ENCODE results near the gene CRIP2. TPM values are rescaled to one million over a fixed set of nuclear protein-coding genes. Genes with fewer than 3 reads are reported as not detected.

The CRIP2 gene
- total and polyA plus RNA-seq, 2 donors (not counting 3 experiments of a cell fraction or from before 2014, with no cell fraction given) = 322 to 954 TPM

GRCh38 chr14:105432657-105433056 is 42.0 kb upstream of the CRIP2 start:
- no peak overlapping the region for H3K4me2 ChIP-seq (ENCODE audit: insufficient read depth, low read length)
- H3K4me1 ChIP-seq (ENCODE audit: control insufficient read depth, extremely low read depth, insufficient read depth, low read length) = peaks cover 44% of the 10 kb centered on the region
- dilution Hi-C loops (cut with MboI; ENCODE audit: extremely low pct_ligation_motif_present, low sequenced_read_pairs) = no loop called here
- DNase-seq (ENCODE audit: low read depth, low spot score) (no peak), FAIRE-seq (no peak)
- H2AFZ ChIP-seq (ENCODE audit: low read depth, low read length) = no peak overlapping the region
- ChIA-PET POLR2A (no interaction called here), CTCF (interaction anchor here (4.7 kb wide), 1 partner anchor 48 kb away, joined by 23 read pairs; no protein-coding TSS in a partner anchor)
- H3K9ac ChIP-seq (replicated peaks; ENCODE audit: extremely low read depth, insufficient read depth, low read length) = no peak overlapping the region
- H3K27ac ChIP-seq (ENCODE audit: insufficient read depth, low read depth, low read length) = no peak overlapping the region
- H3K27me3 ChIP-seq (ENCODE audit: control insufficient read depth in 2 of 2, insufficient read depth in 2 of 2, low read length in 2 of 2) = no peaks in the 10 kb centered on the region
- H3K36me3 ChIP-seq (ENCODE audit: control insufficient read depth in 2 of 2, extremely low read depth in 1 of 2, insufficient read depth in 2 of 2, low read length in 2 of 2) = peaks cover 2 to 7% of the 10 kb centered on the region in 2 experiments
- no peak for TF ChIP-seq MYC (IDR thresholded peaks at IDR 0.05; ENCODE audit: low read depth, low read length)
- TF ChIP-seq GATA2 (IDR thresholded peaks at IDR 0.05; ENCODE audit: insufficient read depth, insufficient read length, low read depth, low read length) = no peak
- TF ChIP-seq EZH2 (IDR thresholded peaks at IDR 0.05; ENCODE audit: borderline replicate concordance, low read depth, low read length, severe bottlenecking) = no peak
- TF ChIP-seq POLR2AphosphoS5 (IDR thresholded peaks at IDR 0.05; ENCODE audit: insufficient read depth, low read depth, low read length) = no peak
- TF ChIP-seq FOS (IDR thresholded peaks at IDR 0.05; ENCODE audit: borderline replicate concordance, insufficient read depth, low read length) = no peak
- TF ChIP-seq MAX (IDR thresholded peaks at IDR 0.05; ENCODE audit: insufficient read depth, insufficient read length) = no peak
- no peak for TF ChIP-seq POLR2A (IDR thresholded peaks at IDR 0.05; ENCODE audit: low read depth, low read length)
- no peak for TF ChIP-seq CTCF (IDR thresholded peaks at IDR 0.05; ENCODE audit: extremely low read depth in 1 of 2, insufficient read depth in 1 of 2, low read depth in 1 of 2, low read length in 2 of 2)
- no peak for TF ChIP-seq JUN (IDR thresholded peaks at IDR 0.05; ENCODE audit: borderline replicate concordance, insufficient read depth, insufficient read length, low read depth)
- BruUV-seq (replicated peaks) = no TSS peak
- H3K4me3 ChIP-seq (replicated peaks in 1 of 3; ENCODE audit: insufficient read depth in 1 of 3, low read depth in 1 of 3, low read length in 3 of 3) = no peak overlapping the region
- intact Hi-C loops (cut with micrococcal nuclease) = loop anchor here (5.0 kb wide), 1 partner anchor 35 kb away; the partner anchor contains the start of gene TEX22
- peaks cover 81% of the 10 kb centered on the region for H3K79me2 ChIP-seq (ENCODE audit: control insufficient read depth, insufficient read depth, low read length)
- no peaks in the 10 kb centered on the region for H3K9me3 ChIP-seq (replicated peaks; ENCODE audit: control insufficient read depth, insufficient read depth, low read length)
- peaks cover 2% of the 10 kb centered on the region for H4K20me1 ChIP-seq (replicated peaks; ENCODE audit: control insufficient read depth, extremely low read depth, insufficient read depth, low read length)
- no peaks in the 10 kb centered on the region for H3K9me1 ChIP-seq (replicated peaks; ENCODE audit: control insufficient read depth, extremely low read depth, insufficient read depth, low read length)

Data from endothelial cell of umbilical vein (primary cell).